GM23338 (cell line): Measurements from ENCODE around the gene FBRS.

Experiments
- CREB1 ChIP-seq: fragments of 250-450 bp; sonication (Bioruptor Pico); IDR thresholded peaks from 2 replicates; pipeline ENCODE4 v1.5.0; 2020; ENCODE audit warnings: low read depth, mild to moderate bottlenecking, moderate library complexity
- CTCF ChIP-seq, 2 experiments: fragments of 200-600 bp in 1 of 2; sonication (generic) in 1 of 2; conservative IDR thresholded peaks; 2 replicates each; pipeline versions ENCODE4 v1.5.1 to v1.6.1; 2016 to 2017; ENCODE audit warnings: antibody characterized with exemption in 2 of 2, low read depth in 2 of 2, mild to moderate bottlenecking in 2 of 2, moderate library complexity in 1 of 2
- EZH2 ChIP-seq: fragments of 200-600 bp; sonication (generic); IDR thresholded peaks from one replicate; pipeline ENCODE4 v1.8.0; 2017; ENCODE audit warnings: antibody characterized with exemption, mild to moderate bottlenecking, low read depth; ENCODE audit not compliant: unreplicated experiment
- EZH2phosphoT487 ChIP-seq: fragments of 200-600 bp; sonication (generic); IDR thresholded peaks from one replicate; pipeline ENCODE4 v1.8.1; 2018; ENCODE audit warnings: antibody characterized with exemption; ENCODE audit not compliant: unreplicated experiment
- JUNB ChIP-seq: IDR thresholded peaks from one replicate; pipeline ENCODE4 v1.6.1; 2016; ENCODE audit warnings: antibody characterized with exemption; ENCODE audit not compliant: unreplicated experiment
- POLR2AphosphoS5 ChIP-seq: IDR thresholded peaks from 2 replicates; pipeline ENCODE4 v1.6.1; 2016; ENCODE audit warnings: antibody characterized with exemption, low read depth
- STAT1 ChIP-seq: IDR thresholded peaks from one replicate; pipeline ENCODE4 v1.6.1; 2016; ENCODE audit warnings: antibody characterized with exemption; ENCODE audit not compliant: unreplicated experiment
- ZNF331 ChIP-seq: fragments of 250-450 bp; sonication (Bioruptor Pico); IDR thresholded peaks from 2 replicates; pipeline ENCODE4 v1.5.0; 2020; ENCODE audit warnings: low read depth, mild to moderate bottlenecking, moderate library complexity
- ZNF462 ChIP-seq: fragments of 250-450 bp; sonication (Bioruptor Pico); IDR thresholded peaks from 2 replicates; pipeline ENCODE4 v1.5.0; 2020; ENCODE audit warnings: mild to moderate bottlenecking, moderate library complexity
- TF ChIP-seq, protein P1 (sequence below): IDR thresholded peaks from one replicate; pipeline ENCODE4 v1.6.1; 2018; ENCODE audit warnings: antibody characterized with exemption; ENCODE audit not compliant: unreplicated experiment

GRCh38 chr16:30694926-30695693, 36.9 kb downstream of the FBRS start:
- TF ChIP-seq EZH2 (no peak), CTCF (conservative IDR thresholded peaks at IDR 0.05; ENCODE audit: low read depth in 2 of 2) (no peak), POLR2AphosphoS5 (no peak), JUNB (no peak), ZNF331 (CRISPR knock-in tag) (no peak), EZH2phosphoT487 (no peak), CREB1 (no peak), STAT1 (no peak), ZNF462 (CRISPR knock-in tag) (no peak)
- TF ChIP-seq, protein P1, sequence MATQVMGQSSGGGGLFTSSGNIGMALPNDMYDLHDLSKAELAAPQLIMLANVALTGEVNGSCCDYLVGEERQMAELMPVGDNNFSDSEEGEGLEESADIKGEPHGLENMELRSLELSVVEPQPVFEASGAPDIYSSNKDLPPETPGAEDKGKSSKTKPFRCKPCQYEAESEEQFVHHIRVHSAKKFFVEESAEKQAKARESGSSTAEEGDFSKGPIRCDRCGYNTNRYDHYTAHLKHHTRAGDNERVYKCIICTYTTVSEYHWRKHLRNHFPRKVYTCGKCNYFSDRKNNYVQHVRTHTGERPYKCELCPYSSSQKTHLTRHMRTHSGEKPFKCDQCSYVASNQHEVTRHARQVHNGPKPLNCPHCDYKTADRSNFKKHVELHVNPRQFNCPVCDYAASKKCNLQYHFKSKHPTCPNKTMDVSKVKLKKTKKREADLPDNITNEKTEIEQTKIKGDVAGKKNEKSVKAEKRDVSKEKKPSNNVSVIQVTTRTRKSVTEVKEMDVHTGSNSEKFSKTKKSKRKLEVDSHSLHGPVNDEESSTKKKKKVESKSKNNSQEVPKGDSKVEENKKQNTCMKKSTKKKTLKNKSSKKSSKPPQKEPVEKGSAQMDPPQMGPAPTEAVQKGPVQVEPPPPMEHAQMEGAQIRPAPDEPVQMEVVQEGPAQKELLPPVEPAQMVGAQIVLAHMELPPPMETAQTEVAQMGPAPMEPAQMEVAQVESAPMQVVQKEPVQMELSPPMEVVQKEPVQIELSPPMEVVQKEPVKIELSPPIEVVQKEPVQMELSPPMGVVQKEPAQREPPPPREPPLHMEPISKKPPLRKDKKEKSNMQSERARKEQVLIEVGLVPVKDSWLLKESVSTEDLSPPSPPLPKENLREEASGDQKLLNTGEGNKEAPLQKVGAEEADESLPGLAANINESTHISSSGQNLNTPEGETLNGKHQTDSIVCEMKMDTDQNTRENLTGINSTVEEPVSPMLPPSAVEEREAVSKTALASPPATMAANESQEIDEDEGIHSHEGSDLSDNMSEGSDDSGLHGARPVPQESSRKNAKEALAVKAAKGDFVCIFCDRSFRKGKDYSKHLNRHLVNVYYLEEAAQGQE, result no peak
